AG09309 (cell line): ENCODE results near the gene ZFYVE28.

Source experiments
- DNase-seq: peaks from one replicate; pipeline ENCODE4 v3.0.0-alpha.2; 2010; ENCODE audit warnings: low read depth
- H3K4me3 ChIP-seq: 2 replicates; pipeline ENCODE4 v1.5.1; 2011; ENCODE audit warnings: mild to moderate bottlenecking, low read depth, low read length, moderate library complexity; ENCODE audit not compliant: control insufficient read depth
- CTCF ChIP-seq: IDR thresholded peaks from 2 replicates; pipeline ENCODE4 v1.5.1; 2011; ENCODE audit warnings: mild to moderate bottlenecking, low read depth, low read length, inconsistent platforms; ENCODE audit not compliant: insufficient read depth, control insufficient read depth; ENCODE audit errors: missing control alignments

The ZFYVE28 gene

GRCh38 chr4:2408401-2408958 lies 10.0 kb downstream of the ZFYVE28 start:
- H3K4me3 ChIP-seq, result no peak overlapping the region
- no peak for DNase-seq
- no peak for TF ChIP-seq CTCF

- no peak overlapping the region for H3K4me3 ChIP-seq
- no peak for TF ChIP-seq CTCF
- no peak for DNase-seq
Observed at GRCh38 chr4:2407991-2408342, 10.5 kb downstream of the ZFYVE28 start.

- no peak for DNase-seq
- no peak for TF ChIP-seq CTCF
- no peak overlapping the region for H3K4me3 ChIP-seq
Observed at GRCh38 chr4:2406920-2407319, 11.5 kb downstream of the ZFYVE28 start.

- H3K4me3 ChIP-seq, result no peak overlapping the region
- TF ChIP-seq CTCF, result no peak
- DNase-seq, result no peak
Observed at GRCh38 chr4:2406406-2406805, 12.0 kb downstream of the ZFYVE28 start.

GRCh38 chr4:2402941-2403340 lies 15.5 kb downstream of the ZFYVE28 start:
- no peak overlapping the region for H3K4me3 ChIP-seq
- TF ChIP-seq CTCF, result no peak
- no peak for DNase-seq

- DNase-seq, result no peak
Observed at GRCh38 chr4:2402048-2402842, 16.2 kb downstream of the ZFYVE28 start.

More at GRCh38 chr4:2402048-2402842, 16.2 kb downstream of the ZFYVE28 start:
- H3K4me3 ChIP-seq, result peak overlapping the region; percentile 11
- TF ChIP-seq CTCF, result no peak
